Measurements from ENCODE around the gene MAP1LC3A.
A peak's percentile ranks its signal among the peaks of the same experiment; 100 is the strongest.

Gene MAP1LC3A

GRCh38 chr20:34547844-34548613, 10.5 kb upstream of the MAP1LC3A start:
- no peak overlapping the region for H3K4me3 Mint-ChIP-seq
- no peak for DNase-seq (ENCODE audit: low spot score)
- no peaks in the 10 kb centered on the region for H3K27me3 Mint-ChIP-seq (ENCODE audit: low read depth)
- H3K9me3 Mint-ChIP-seq: no peaks in the 10 kb centered on the region
- H3K4me1 Mint-ChIP-seq (ENCODE audit: low read depth): peaks cover 6% of the 10 kb centered on the region
- H3K36me3 Mint-ChIP-seq (ENCODE audit: low read depth): peaks cover 1% of the 10 kb centered on the region
- no peak overlapping the region for H3K27ac Mint-ChIP-seq

- Mint-ChIP-seq H3K27ac (no peak overlapping the region), H3K9me3 (no peaks in the 10 kb centered on the region), H3K4me1 (ENCODE audit: low read depth) (peaks cover 4% of the 10 kb centered on the region), H3K4me3 (no peak overlapping the region), H3K27me3 (ENCODE audit: low read depth) (no peaks in the 10 kb centered on the region), H3K36me3 (ENCODE audit: low read depth) (no peaks in the 10 kb centered on the region)
- no peak for DNase-seq (ENCODE audit: low spot score)
Measured at GRCh38 chr20:34549291-34549928, 9.1 kb upstream of the MAP1LC3A start.

- H3K27ac Mint-ChIP-seq: no peak overlapping the region
- no peak overlapping the region for H3K4me3 Mint-ChIP-seq
- H3K4me1 Mint-ChIP-seq (ENCODE audit: low read depth): no peaks in the 10 kb centered on the region
- H3K36me3 Mint-ChIP-seq (ENCODE audit: low read depth): no peaks in the 10 kb centered on the region
- no peaks in the 10 kb centered on the region for H3K9me3 Mint-ChIP-seq
- no peaks in the 10 kb centered on the region for H3K27me3 Mint-ChIP-seq (ENCODE audit: low read depth)
- DNase-seq (ENCODE audit: low spot score): no peak
Measured at GRCh38 chr20:34549929-34550305, 8.6 kb upstream of the MAP1LC3A start.

GRCh38 chr20:34552569-34552968, 5.9 kb upstream of the MAP1LC3A start:
- no peak for DNase-seq (ENCODE audit: low spot score)
- no peaks in the 10 kb centered on the region for H3K27me3 Mint-ChIP-seq (ENCODE audit: low read depth)
- no peaks in the 10 kb centered on the region for H3K36me3 Mint-ChIP-seq (ENCODE audit: low read depth)
- H3K9me3 Mint-ChIP-seq: no peaks in the 10 kb centered on the region
- no peak overlapping the region for H3K27ac Mint-ChIP-seq
- no peak overlapping the region for H3K4me3 Mint-ChIP-seq
- peaks cover 3% of the 10 kb centered on the region for H3K4me1 Mint-ChIP-seq (ENCODE audit: low read depth)

GRCh38 chr20:34553366-34553867, 5.1 kb upstream of the MAP1LC3A start:
- no peak for DNase-seq (ENCODE audit: low spot score)
- Mint-ChIP-seq H3K9me3 (no peaks in the 10 kb centered on the region), H3K27ac (no peak overlapping the region), H3K36me3 (ENCODE audit: low read depth) (no peaks in the 10 kb centered on the region), H3K4me1 (ENCODE audit: low read depth) (peaks cover 8% of the 10 kb centered on the region), H3K27me3 (ENCODE audit: low read depth) (no peaks in the 10 kb centered on the region), H3K4me3 (no peak overlapping the region)

- H3K27ac Mint-ChIP-seq: peak overlapping the region; percentile 93
- peak overlapping the region; percentile 87 for H3K4me3 Mint-ChIP-seq
- no peak for DNase-seq (ENCODE audit: low spot score)
- H3K9me3 Mint-ChIP-seq: no peaks in the 10 kb centered on the region
- H3K4me1 Mint-ChIP-seq (ENCODE audit: low read depth): peaks cover 8% of the 10 kb centered on the region
- H3K36me3 Mint-ChIP-seq (ENCODE audit: low read depth): no peaks in the 10 kb centered on the region
- H3K27me3 Mint-ChIP-seq (ENCODE audit: low read depth): no peaks in the 10 kb centered on the region
Measured at GRCh38 chr20:34557936-34558319, 590 bp upstream of the MAP1LC3A start.

- Mint-ChIP-seq H3K4me3 (peak overlapping the region; percentile 48), H3K36me3 (ENCODE audit: low read depth) (no peaks in the 10 kb centered on the region), H3K27ac (peak overlapping the region; percentile 73), H3K4me1 (ENCODE audit: low read depth) (peaks cover 8% of the 10 kb centered on the region), H3K27me3 (ENCODE audit: low read depth) (no peaks in the 10 kb centered on the region), H3K9me3 (no peaks in the 10 kb centered on the region)
- no peak for DNase-seq (ENCODE audit: low spot score)
Measured at GRCh38 chr20:34559311-34560140, 1.0 kb downstream of the MAP1LC3A start.

GRCh38 chr20:34560141-34560523, 1.6 kb downstream of the MAP1LC3A start:
- Mint-ChIP-seq H3K4me3 (peak overlapping the region; percentile 46), H3K36me3 (ENCODE audit: low read depth) (no peaks in the 10 kb centered on the region), H3K4me1 (ENCODE audit: low read depth) (peaks cover 8% of the 10 kb centered on the region), H3K9me3 (no peaks in the 10 kb centered on the region), H3K27me3 (ENCODE audit: low read depth) (no peaks in the 10 kb centered on the region), H3K27ac (peak overlapping the region; percentile 67)
- DNase-seq (ENCODE audit: low spot score): no peak

- Mint-ChIP-seq H3K4me1 (ENCODE audit: low read depth) (peaks cover 8% of the 10 kb centered on the region), H3K9me3 (no peaks in the 10 kb centered on the region), H3K4me3 (no peak overlapping the region), H3K27me3 (ENCODE audit: low read depth) (no peaks in the 10 kb centered on the region), H3K27ac (no peak overlapping the region), H3K36me3 (ENCODE audit: low read depth) (no peaks in the 10 kb centered on the region)
- no peak for DNase-seq (ENCODE audit: low spot score)
Measured at GRCh38 chr20:34560614-34561013, 2.1 kb downstream of the MAP1LC3A start.

GRCh38 chr20:34561661-34562060, 3.1 kb downstream of the MAP1LC3A start:
- no peak for DNase-seq (ENCODE audit: low spot score)
- Mint-ChIP-seq H3K27me3 (ENCODE audit: low read depth) (no peaks in the 10 kb centered on the region), H3K4me3 (no peak overlapping the region), H3K36me3 (ENCODE audit: low read depth) (no peaks in the 10 kb centered on the region), H3K27ac (peak overlapping the region; percentile 45), H3K9me3 (no peaks in the 10 kb centered on the region), H3K4me1 (ENCODE audit: low read depth) (peaks cover 8% of the 10 kb centered on the region)

- Mint-ChIP-seq H3K27ac (no peak overlapping the region), H3K27me3 (ENCODE audit: low read depth) (no peaks in the 10 kb centered on the region), H3K36me3 (ENCODE audit: low read depth) (no peaks in the 10 kb centered on the region), H3K9me3 (no peaks in the 10 kb centered on the region), H3K4me1 (ENCODE audit: low read depth) (peaks cover 5% of the 10 kb centered on the region), H3K4me3 (no peak overlapping the region)
- no peak for DNase-seq (ENCODE audit: low spot score)
Measured at GRCh38 chr20:34562641-34563040, 4.1 kb downstream of the MAP1LC3A start.

GRCh38 chr20:34564833-34565232, 6.3 kb downstream of the MAP1LC3A start:
- Mint-ChIP-seq H3K9me3 (no peaks in the 10 kb centered on the region), H3K27me3 (ENCODE audit: low read depth) (no peaks in the 10 kb centered on the region), H3K36me3 (ENCODE audit: low read depth) (no peaks in the 10 kb centered on the region), H3K4me1 (ENCODE audit: low read depth) (no peaks in the 10 kb centered on the region), H3K4me3 (no peak overlapping the region), H3K27ac (no peak overlapping the region)
- DNase-seq (ENCODE audit: low spot score): no peak

- DNase-seq (ENCODE audit: low spot score): no peak
- Mint-ChIP-seq H3K4me1 (ENCODE audit: low read depth) (peaks cover 9% of the 10 kb centered on the region), H3K27me3 (ENCODE audit: low read depth) (no peaks in the 10 kb centered on the region), H3K36me3 (ENCODE audit: low read depth) (peaks cover 7% of the 10 kb centered on the region), H3K9me3 (no peaks in the 10 kb centered on the region), H3K4me3 (no peak overlapping the region), H3K27ac (no peak overlapping the region)
Measured at GRCh38 chr20:34566978-34567891, 8.7 kb downstream of the MAP1LC3A start.

All from T-helper 2 cell treated with Interferon-gamma antibody and Interleukin-4, amounts not matched to agents 5 μg/mL and 100 μg/mL, for 36 hours (primary cell).